Amniotic stem cell (primary cell): ENCODE measurements around the gene IGF1R.
"Not testable (repeated sequence)": the region's sequence is repeated elsewhere in the genome, so short reads cannot be mapped to it uniquely, and the experiment has no call there.

Source experiments
- DNase-seq: peaks from one replicate; lab custom pipeline; 2025; lab: John Stamatoyannopoulos, UW

The IGF1R gene

GRCh38 chr15:98647774-98648653 is at the start of gene IGF1R:
IGF1R (plus strand) TSS chr15:98648539; CDS start chr15:98649582, 1,043 bp downstream.
- DNase-seq = peak; percentile 86

GRCh38 chr15:98599909-98600691 is 48.2 kb upstream of the IGF1R start:
- DNase-seq = no peak

- DNase-seq = no peak
These were observed 43.4 kb upstream of the IGF1R start for GRCh38 chr15:98604983-98605382.

DNA sequence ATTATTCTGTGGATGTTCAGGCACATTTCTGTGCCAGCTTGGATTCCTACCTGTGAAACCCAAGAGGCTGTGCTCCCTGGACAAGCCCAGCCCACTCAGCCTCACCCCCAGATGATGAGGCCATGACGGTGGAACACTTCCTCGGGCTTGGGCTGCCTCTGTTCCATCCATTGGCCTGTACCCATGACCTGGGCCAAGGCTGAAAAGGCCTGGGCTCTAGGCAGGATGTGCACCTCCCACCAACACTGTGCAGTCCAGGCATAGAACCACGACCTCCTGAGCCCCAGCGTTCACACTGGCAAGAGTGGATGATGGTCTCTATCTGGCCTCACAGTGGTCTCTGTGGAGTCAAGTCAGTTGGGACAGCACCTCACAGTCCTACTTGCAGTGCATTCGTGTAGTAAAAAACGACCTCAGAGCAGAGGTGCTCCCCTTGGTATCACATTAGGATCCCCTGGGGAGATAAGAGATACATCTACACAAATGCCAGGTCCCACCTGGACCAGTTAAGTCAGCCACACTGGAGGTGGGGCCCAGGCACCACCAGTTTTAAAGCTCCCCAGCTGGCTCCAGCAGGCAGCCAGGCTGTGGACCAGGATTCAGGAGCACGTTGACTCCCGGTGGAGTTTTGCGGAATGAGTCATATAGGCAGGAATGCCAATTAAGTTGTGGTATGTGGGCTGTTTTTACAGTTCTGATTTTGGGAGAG is 39.0 kb upstream of the IGF1R start:
- no peak for DNase-seq

GRCh38 chr15:98610991-98611390 is 37.3 kb upstream of the IGF1R start:
- DNase-seq = no peak

- no peak for DNase-seq
These were observed 36.5 kb upstream of the IGF1R start for GRCh38 chr15:98611808-98612207.

DNA sequence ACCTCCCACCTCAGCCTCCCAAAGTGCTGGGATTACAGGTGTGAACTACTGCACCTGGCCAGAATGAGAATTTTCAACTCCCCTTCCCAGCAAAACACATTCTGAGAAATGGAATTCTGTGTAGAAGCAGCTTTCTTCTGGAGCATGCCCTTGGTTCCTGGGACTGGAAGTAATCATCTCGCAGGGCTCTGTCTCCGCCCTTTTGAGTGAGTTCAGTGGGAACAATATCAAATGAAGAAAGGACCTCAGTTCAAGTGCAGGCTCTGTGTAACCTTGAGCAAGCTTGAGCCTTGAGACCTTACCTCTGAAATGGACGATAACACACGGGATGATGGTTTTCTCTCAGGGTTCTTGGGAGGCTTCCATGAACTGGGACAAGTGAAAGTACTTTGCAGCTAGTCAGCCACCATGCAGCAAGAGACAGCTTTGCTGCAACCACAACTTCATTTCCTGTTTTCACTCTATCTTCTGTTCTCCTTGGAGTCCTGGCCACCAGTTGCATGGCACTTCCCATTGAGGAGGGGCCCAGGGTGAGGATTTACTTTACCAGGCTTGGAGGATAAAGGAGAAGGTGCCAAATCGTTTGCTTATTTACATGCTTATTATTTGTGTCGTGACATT is 35.7 kb upstream of the IGF1R start:
- DNase-seq = no peak

- no peak for DNase-seq
These were observed 33.7 kb upstream of the IGF1R start for GRCh38 chr15:98614681-98615080.

DNA sequence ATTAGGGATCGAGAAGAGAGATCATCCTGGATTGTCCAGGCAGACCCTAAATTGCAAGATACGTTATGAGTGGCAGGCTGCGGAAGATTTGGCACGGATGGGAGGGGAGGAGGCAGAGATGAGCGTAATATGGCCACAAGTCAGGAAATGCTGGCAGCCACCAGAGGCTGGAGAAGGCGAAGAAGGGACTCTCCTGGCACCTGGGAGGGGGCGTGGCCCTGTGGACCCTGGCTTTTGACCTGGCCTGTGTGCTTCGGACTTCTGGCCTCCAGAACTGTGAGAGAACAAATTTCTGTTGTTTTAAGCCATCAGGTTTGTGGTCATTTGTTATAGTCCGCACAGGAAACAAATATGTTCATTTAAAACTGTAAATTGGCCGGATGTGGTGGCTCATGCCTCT is 31.9 kb upstream of the IGF1R start:
- no peak for DNase-seq

- DNase-seq = no peak
These were observed 30.9 kb upstream of the IGF1R start for GRCh38 chr15:98617328-98617980.

DNA sequence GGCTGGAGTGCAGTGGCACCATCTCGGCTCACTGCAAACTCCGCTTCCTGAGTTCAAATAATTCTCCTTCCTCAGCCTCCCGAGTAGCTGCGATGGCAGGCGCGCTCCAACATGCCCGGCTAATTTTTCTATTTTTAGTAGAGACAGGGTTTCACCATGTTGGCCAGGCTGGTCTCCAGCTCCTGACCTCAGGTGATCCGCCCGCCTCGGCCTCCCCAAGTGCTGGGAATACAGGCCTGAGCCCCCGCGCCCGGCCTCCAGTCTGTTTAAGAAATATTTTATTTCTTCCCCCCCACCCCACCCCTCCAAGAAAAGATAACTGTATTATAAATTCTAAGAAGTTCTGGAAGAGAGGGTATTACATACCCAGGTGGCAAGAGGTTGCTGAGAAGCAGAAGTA is 29.8 kb upstream of the IGF1R start:
- not testable (repeated sequence) for DNase-seq

DNA sequence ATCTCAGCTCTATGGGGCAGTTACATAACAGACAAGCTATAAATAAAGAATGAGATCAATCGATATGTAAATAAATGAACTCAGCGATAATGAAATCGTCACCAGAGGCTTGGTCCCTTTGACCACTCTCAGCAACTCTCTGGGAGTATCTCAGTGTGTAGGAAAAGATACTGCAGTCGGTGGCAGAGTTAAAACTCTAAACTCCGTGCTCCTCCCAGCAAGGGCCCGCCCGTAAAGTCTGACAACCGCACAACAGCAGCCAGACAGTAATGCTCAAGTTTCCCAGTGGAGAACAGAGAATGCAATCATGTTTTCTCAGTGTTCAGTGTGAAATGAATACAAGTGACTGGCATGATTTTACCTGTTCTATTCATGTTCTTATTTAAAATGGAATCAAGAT is 28.3 kb upstream of the IGF1R start:
- DNase-seq = no peak

GRCh38 chr15:98621021-98621420 is 27.3 kb upstream of the IGF1R start:
- no peak for DNase-seq

- DNase-seq = no peak
These were observed 22.7 kb upstream of the IGF1R start for GRCh38 chr15:98625614-98626013.

GRCh38 chr15:98626153-98626552 is 22.2 kb upstream of the IGF1R start:
- DNase-seq = no peak

DNA sequence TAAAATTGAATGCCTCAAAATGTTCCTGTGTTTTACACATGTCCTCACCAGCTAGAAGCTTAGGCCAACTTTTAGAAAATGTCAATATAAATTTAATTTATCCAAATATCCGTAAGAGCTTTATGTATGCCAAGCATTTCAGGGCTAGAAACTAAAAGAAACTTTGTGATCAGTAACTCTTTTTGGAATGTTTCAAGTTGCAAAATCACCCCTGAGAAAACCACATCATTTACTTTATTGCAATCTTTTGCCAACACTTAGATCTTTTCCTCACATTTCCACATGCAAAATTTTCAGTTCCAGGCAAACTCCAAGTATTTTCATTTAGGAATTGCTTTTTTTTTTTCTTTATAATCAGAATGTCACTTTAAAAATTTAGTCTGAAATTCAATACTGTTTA is 20.1 kb upstream of the IGF1R start:
- DNase-seq = no peak

GRCh38 chr15:98635848-98636247 is 12.5 kb upstream of the IGF1R start:
- no peak for DNase-seq

DNA sequence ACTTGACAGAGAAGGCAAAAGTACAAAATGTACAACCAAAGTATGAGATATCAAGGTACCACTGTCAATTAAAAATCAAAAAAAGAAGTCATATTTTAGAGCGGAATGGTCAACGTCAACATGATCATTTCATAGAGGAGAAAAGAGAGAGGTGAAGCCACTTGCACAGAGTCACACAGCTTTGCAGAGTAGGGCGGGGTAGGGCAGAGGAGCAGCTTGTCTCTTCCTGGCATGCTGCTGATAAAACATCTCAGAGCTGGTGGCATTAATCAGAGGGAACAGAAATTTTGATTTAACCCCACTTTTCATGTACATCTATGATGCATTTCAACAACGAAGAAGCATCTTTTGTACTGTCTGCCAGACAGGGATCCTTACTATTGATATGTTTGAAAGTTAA is 5.2 kb upstream of the IGF1R start:
- no peak for DNase-seq

DNA sequence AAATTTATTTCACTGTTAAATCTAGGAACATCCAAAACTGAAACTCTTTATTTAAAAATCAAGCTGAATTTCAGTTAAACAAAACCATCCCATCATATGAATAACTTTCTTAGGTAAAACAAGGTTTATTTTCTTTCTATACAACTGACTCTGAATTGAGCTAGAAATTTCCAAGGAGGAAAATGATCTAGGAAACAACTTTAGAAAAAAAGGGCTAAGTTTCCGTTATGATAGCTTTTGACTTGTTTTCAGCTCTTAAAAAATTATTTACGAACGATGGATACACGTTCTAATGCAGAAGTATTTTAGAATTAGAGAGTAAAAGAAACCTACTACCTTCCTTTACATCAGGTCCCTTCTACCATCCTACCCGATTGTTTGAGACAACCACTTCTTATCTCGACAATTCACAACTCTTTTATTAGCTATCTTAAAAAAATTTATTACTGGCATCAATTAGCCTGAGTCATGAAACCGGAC is 1.8 kb upstream of the IGF1R start:
- DNase-seq = no peak

DNA sequence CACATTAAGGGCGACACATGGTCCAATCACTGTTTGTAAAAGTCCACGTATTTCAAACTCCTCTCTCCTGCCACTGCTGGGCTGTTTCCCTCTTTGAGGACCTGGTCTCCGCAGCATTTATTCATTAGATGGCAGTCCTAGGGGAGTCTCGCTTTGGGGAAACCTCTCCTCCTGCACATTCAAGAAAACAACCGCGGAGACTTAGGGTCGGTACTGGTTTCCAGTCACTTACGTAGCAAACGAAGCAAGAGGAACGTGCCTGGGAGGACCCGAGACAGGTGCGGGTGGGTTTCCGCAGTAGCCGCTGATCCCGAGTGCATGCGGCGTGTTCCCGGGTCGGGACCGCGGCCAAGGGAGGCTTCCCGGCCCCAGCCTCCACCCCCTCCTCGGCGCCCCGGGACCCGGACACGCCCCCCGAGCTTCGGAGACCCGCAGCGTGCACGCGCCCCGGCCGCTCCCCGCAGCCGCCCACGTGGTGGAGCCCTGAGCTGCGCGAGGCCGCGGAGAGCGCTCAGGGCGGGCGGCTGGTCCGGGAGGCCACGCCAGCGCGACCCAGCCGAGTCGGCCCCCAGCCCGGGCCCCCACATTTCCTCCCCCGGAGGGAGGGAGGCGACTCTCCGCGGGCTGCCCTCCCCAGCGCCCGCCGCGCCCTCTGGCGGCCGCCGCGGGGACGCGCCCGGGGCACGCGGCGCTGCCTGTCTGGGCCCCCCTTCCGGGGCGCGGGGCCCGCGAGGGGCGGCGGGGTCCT is 1.1 kb upstream of the IGF1R start:
- DNase-seq = no peak
